Keratinocyte (primary cell): Measurements from ENCODE around the gene MAP7D2. TPM values are rescaled to one million over a fixed set of nuclear protein-coding genes. Genes with fewer than 3 reads are reported as not detected.

Experiments used
- DNase-seq: peaks from one replicate; pipeline ENCODE4 v3.0.0-alpha.2; 2011; ENCODE audit warnings: low read depth, missing footprints, low spot score
- FAIRE-seq: peaks from 2 replicates; lab custom pipeline; 2011; peaks lifted over from hg19 to GRCh38; lab: Jason Lieb, UNC
- H2AFZ ChIP-seq: 2 replicates; pipeline ENCODE4 v1.6.0; 2012; ENCODE audit warnings: low read length, control low read depth, inconsistent platforms; ENCODE audit not compliant: control insufficient read depth
- H3K27ac ChIP-seq: 2 replicates; pipeline ENCODE4 v1.5.1; 2011; ENCODE audit warnings: low read length; ENCODE audit not compliant: control insufficient read depth, insufficient read depth
- H3K27me3 ChIP-seq: 3 replicates; pipeline ENCODE4 v1.6.0; 2011; ENCODE audit warnings: low read length; ENCODE audit not compliant: control insufficient read depth, insufficient read depth; ENCODE audit errors: extremely low read depth
- H3K36me3 ChIP-seq, 2 experiments: 2 replicates in 1 of 2; 3 replicates in 1 of 2; pipeline ENCODE4 v1.5.1; 2011; ENCODE audit warnings: low read length in 2 of 2, mild to moderate bottlenecking in 1 of 2; ENCODE audit not compliant: control insufficient read depth in 2 of 2, insufficient read depth in 2 of 2; ENCODE audit errors: extremely low read depth in 1 of 2
- H3K4me1 ChIP-seq: 3 replicates; pipeline ENCODE4 v1.5.1; 2011; ENCODE audit warnings: low read length; ENCODE audit not compliant: control insufficient read depth, insufficient read depth; ENCODE audit errors: extremely low read depth
- H3K4me2 ChIP-seq: 3 replicates; pipeline ENCODE4 v1.6.0; 2011; ENCODE audit warnings: low read depth, low read length; ENCODE audit not compliant: control insufficient read depth, insufficient read depth; ENCODE audit errors: extremely low read depth
- H3K4me3 ChIP-seq, 3 experiments: fragments of 200-600 bp in 1 of 3; sonication (generic) in 1 of 3; 2 replicates in 2 of 3; 3 replicates in 1 of 3; pipeline ENCODE4 v1.5.1; 2011 to 2016; ENCODE audit warnings: low read length in 3 of 3, mild to moderate bottlenecking in 3 of 3, control low read depth in 2 of 3, inconsistent platforms in 1 of 3, low read depth in 1 of 3, mixed read lengths in 1 of 3, mixed run types in 1 of 3, moderate library complexity in 1 of 3; ENCODE audit not compliant: control insufficient read depth in 2 of 3, insufficient read depth in 2 of 3; ENCODE audit errors: extremely low read depth in 1 of 3
- H3K79me2 ChIP-seq: 2 replicates; pipeline ENCODE4 v1.6.0; 2012; ENCODE audit warnings: low read length; ENCODE audit not compliant: control insufficient read depth, insufficient read depth
- H3K9ac ChIP-seq: 3 replicates; pipeline ENCODE4 v1.6.0; 2011; ENCODE audit warnings: low read length; ENCODE audit not compliant: control insufficient read depth, insufficient read depth; ENCODE audit errors: extremely low read depth
- H3K9me1 ChIP-seq: 3 replicates; pipeline ENCODE4 v1.6.0; 2011; ENCODE audit warnings: low read length; ENCODE audit not compliant: control insufficient read depth, insufficient read depth; ENCODE audit errors: extremely low read depth
- H3K9me3 ChIP-seq: 2 replicates; pipeline ENCODE4 v1.5.1; 2012; ENCODE audit warnings: low read depth, low read length; ENCODE audit not compliant: control insufficient read depth
- H4K20me1 ChIP-seq: 3 replicates; pipeline ENCODE4 v1.6.0; 2011; ENCODE audit warnings: low read length; ENCODE audit not compliant: control insufficient read depth, insufficient read depth; ENCODE audit errors: extremely low read depth
- CTCF ChIP-seq, 3 experiments: IDR thresholded peaks in 1 of 3; conservative IDR thresholded peaks in 1 of 3; optimal IDR thresholded peaks in 1 of 3; 2 replicates in 2 of 3; 3 replicates in 1 of 3; pipeline versions ENCODE3 to v1.5.1; 2011; ENCODE audit warnings: low read length in 3 of 3, mild to moderate bottlenecking in 3 of 3, moderate library complexity in 2 of 3, control low read depth in 1 of 3, inconsistent platforms in 1 of 3; ENCODE audit not compliant: insufficient read depth in 2 of 3; ENCODE audit errors: extremely low read depth in 1 of 3
- EZH2 ChIP-seq: IDR thresholded peaks from one replicate; pipeline ENCODE4 v1.6.1; 2012; ENCODE audit warnings: inconsistent platforms, mild to moderate bottlenecking, low read length, moderate library complexity
- dilution Hi-C: fragments of 300-500 bp; cut with MboI; formaldehyde crosslinking; loops from one replicate; pipeline ENCODE4 v1.7.0; 2020; ENCODE audit warnings: low sequenced_read_pairs; ENCODE audit not compliant: extremely low pct_ligation_motif_present
- polyA plus RNA-seq, 5 experiments: library from polyadenylated mRNA; depleted of rRNA in 3 of 5; stranded (reverse) in 3 of 5; stranded (forward) in 1 of 5; unstranded in 1 of 5; fragments of >200 nt; gene quantifications; 1 replicate in 1 of 5; 2 replicates in 3 of 5; 3 replicates in 1 of 5; pipeline versions ENCODE4 v1.2.1 to v1.2.3, GENCODE V29; 2011 to 2012; ENCODE audit warnings: missing spikeins in 2 of 5, low read depth in 1 of 5, low replicate concordance in 1 of 5

The MAP7D2 gene
- polyA plus RNA-seq, 1 donor (not counting 4 experiments of a cell fraction or from before 2014, with no cell fraction given), result 0.76 TPM

GRCh38 chrX:19981947-19982346, 134.8 kb downstream of the MAP7D2 start:
- Histone ChIP-seq H3K27me3 (no peaks in the 10 kb centered on the region), H4K20me1 (no peaks in the 10 kb centered on the region), H3K36me3 (no peaks in the 10 kb centered on the region), H3K9ac (no peak overlapping the region), H2AFZ (no peak overlapping the region), H3K4me1 (no peaks in the 10 kb centered on the region), H3K4me3 (no peak overlapping the region), H3K79me2 (no peaks in the 10 kb centered on the region), H3K9me1 (no peaks in the 10 kb centered on the region), H3K9me3 (no peaks in the 10 kb centered on the region), H3K4me2 (no peak overlapping the region), H3K27ac (no peak overlapping the region)
- dilution Hi-C loops, result no loop called here
- DNase-seq (no peak), FAIRE-seq (no peak)
- TF ChIP-seq CTCF (optimal IDR thresholded peaks at IDR 0.05 in 1 of 3, IDR thresholded peaks at IDR 0.05 in 1 of 3, conservative IDR thresholded peaks at IDR 0.05 in 1 of 3; ENCODE audit: extremely low read depth in 1 of 3, insufficient read depth in 2 of 3, low read length in 3 of 3) (no peak), EZH2 (no peak)

GRCh38 chrX:19975845-19976244, 140.9 kb downstream of the MAP7D2 start:
- Histone ChIP-seq H3K27me3 (no peaks in the 10 kb centered on the region), H3K27ac (no peak overlapping the region), H4K20me1 (no peaks in the 10 kb centered on the region), H3K4me1 (no peaks in the 10 kb centered on the region), H3K9me1 (no peaks in the 10 kb centered on the region), H3K9ac (no peak overlapping the region), H3K79me2 (no peaks in the 10 kb centered on the region), H3K36me3 (no peaks in the 10 kb centered on the region), H3K9me3 (no peaks in the 10 kb centered on the region), H3K4me3 (no peak overlapping the region), H2AFZ (no peak overlapping the region), H3K4me2 (no peak overlapping the region)
- TF ChIP-seq EZH2 (no peak), CTCF (optimal IDR thresholded peaks at IDR 0.05 in 1 of 3, IDR thresholded peaks at IDR 0.05 in 1 of 3, conservative IDR thresholded peaks at IDR 0.05 in 1 of 3; ENCODE audit: extremely low read depth in 1 of 3, insufficient read depth in 2 of 3, low read length in 3 of 3) (no peak)
- dilution Hi-C loops, result no loop called here
- DNase-seq (no peak), FAIRE-seq (no peak)
